Ovary (tissue), 9 donors: ENCODE results near the gene MUC6. TPM values are rescaled to one million over a fixed set of nuclear protein-coding genes. Genes with fewer than 3 reads are reported as not detected.

Source experiments
- DNase-seq, 5 donors: peaks; one replicate each; pipeline ENCODE4 v3.0.0-alpha.2; 2019 to 2020
- H3K27ac ChIP-seq, 2 donors: fragments of 200-600 bp; one replicate each; pipeline versions ENCODE4 v1.5.1 to v1.8.0; 2019 to 2022
- H3K27me3 ChIP-seq: fragments of 200-600 bp; one replicate; pipeline ENCODE4 v1.8.0; 2022
- H3K36me3 ChIP-seq: fragments of 200-600 bp; sonication (generic); one replicate; pipeline ENCODE4 v1.5.1; 2019
- H3K4me1 ChIP-seq: one replicate; pipeline ENCODE4 v1.8.1; 2013; ENCODE audit warnings: mild to moderate bottlenecking, moderate library complexity; ENCODE audit not compliant: insufficient read depth
- H3K4me3 ChIP-seq: fragments of 200-600 bp; sonication (generic); one replicate; pipeline ENCODE4 v1.5.1; 2017
- H3K9me3 ChIP-seq, 2 donors: fragments of 200-600 bp in 1 of 2; sonication (generic) in 1 of 2; one replicate each; pipeline versions ENCODE4 v1.5.1 to v1.8.1; 2013 to 2019; ENCODE audit warnings: mild to moderate bottlenecking in 1 of 2, moderate library complexity in 1 of 2
- CTCF ChIP-seq, 3 donors: fragments of 450-650 bp in 2 of 3; fragments of 200-600 bp in 1 of 3; IDR thresholded peaks; one replicate each; pipeline versions ENCODE4 v1.5.1 to v1.8.0; 2016 to 2022; ENCODE audit warnings: antibody characterized with exemption in 3 of 3, mild to moderate bottlenecking in 1 of 3
- EP300 ChIP-seq: sonication (generic); formaldehyde crosslinking; IDR thresholded peaks from one replicate; pipeline ENCODE4 v1.6.1; 2017; ENCODE audit warnings: antibody characterized with exemption
- POLR2A ChIP-seq: fragments of 450-650 bp; IDR thresholded peaks from one replicate; pipeline ENCODE4 v1.6.1; 2017; ENCODE audit warnings: antibody characterized with exemption, mild to moderate bottlenecking, moderate library complexity
- WGBS, 3 donors: extraction: QIAGEN DNeasy Blood & Tissue Kit in 1 of 3; methylation state at CpG; one replicate each; pipeline versions ENCODE4 v1.1.5 to v1.1.7; 2013 to 2017; 5-methylcytosine and 5-hydroxymethylcytosine counted together
- intact Hi-C, 4 donors: fragments of 100-400 bp; cut with DNase I; formaldehyde crosslinking; loops; one replicate each; pipeline versions ENCODE4 v1.11.0 to v1.15.1; 2022 to 2023
- polyA plus RNA-seq, 2 donors: library from polyadenylated mRNA; stranded (reverse); fragments of 200-250 nt in 1 of 2; fragments of 350-450 nt in 1 of 2; fragmentation: Illumina TruSeq in 1 of 2; extraction: RNeasy Lipid Tissue Mini Kit (QIAGEN cat#74804) in 1 of 2; gene quantifications; one replicate each; pipeline ENCODE4 v1.2.3, GENCODE V29; 2013 to 2014
- total RNA-seq, 7 donors: library from RNA; depleted of rRNA in 2 of 7; stranded (reverse); fragments of >200 nt in 2 of 7; fragmentation: NEBNext Ultra II Directional in 3 of 7; extraction: Animal tissue kit (Norgen Biotek cat#: 25700) in 3 of 7; gene quantifications; one replicate each; pipeline versions ENCODE4 v1.1.0 to v1.2.4, GENCODE V29; 2016 to 2023
- donor health status: DM: no; HTN: no; CAD: no; lungs with moderate emphysema.
- donor health status: DM: no; HTN: no; CAD: no.
- donor health status: Bipolar disorder and iron deficiency.
- donor health status: DM: yes; HTN: yes; CAD: no.
- donor health status: DM: no; HTN: no; CAD: no.
- donor health status: DM: yes; HTN: yes; CAD: no.

The MUC6 gene
- total and polyA plus RNA-seq, 9 donors: 0.02 to 7.2 (median 0.31) TPM; not detected in 1

- Histone ChIP-seq H3K27ac (no peak overlapping the region), H3K27me3 (no peaks in the 10 kb centered on the region), H3K4me3 (no peak overlapping the region), H3K36me3 (no peaks in the 10 kb centered on the region), H3K4me1 (no peaks in the 10 kb centered on the region), H3K9me3 (no peaks in the 10 kb centered on the region)
- 90 to 93% (median 90%) methylated on average over 27 to 28 of the region's 28 CpGs for WGBS, 3 donors
- no peak for TF ChIP-seq POLR2A
- TF ChIP-seq EP300: no peak
- no peak for TF ChIP-seq CTCF (IDR thresholded peaks at IDR 0.05)
- intact Hi-C loops: no loop called here
- peak in 2 of 5 donors; percentile 9 to 10 for DNase-seq
Measured at GRCh38 chr11:1075341-1075911, 38.9 kb upstream of the MUC6 start.

DNA sequence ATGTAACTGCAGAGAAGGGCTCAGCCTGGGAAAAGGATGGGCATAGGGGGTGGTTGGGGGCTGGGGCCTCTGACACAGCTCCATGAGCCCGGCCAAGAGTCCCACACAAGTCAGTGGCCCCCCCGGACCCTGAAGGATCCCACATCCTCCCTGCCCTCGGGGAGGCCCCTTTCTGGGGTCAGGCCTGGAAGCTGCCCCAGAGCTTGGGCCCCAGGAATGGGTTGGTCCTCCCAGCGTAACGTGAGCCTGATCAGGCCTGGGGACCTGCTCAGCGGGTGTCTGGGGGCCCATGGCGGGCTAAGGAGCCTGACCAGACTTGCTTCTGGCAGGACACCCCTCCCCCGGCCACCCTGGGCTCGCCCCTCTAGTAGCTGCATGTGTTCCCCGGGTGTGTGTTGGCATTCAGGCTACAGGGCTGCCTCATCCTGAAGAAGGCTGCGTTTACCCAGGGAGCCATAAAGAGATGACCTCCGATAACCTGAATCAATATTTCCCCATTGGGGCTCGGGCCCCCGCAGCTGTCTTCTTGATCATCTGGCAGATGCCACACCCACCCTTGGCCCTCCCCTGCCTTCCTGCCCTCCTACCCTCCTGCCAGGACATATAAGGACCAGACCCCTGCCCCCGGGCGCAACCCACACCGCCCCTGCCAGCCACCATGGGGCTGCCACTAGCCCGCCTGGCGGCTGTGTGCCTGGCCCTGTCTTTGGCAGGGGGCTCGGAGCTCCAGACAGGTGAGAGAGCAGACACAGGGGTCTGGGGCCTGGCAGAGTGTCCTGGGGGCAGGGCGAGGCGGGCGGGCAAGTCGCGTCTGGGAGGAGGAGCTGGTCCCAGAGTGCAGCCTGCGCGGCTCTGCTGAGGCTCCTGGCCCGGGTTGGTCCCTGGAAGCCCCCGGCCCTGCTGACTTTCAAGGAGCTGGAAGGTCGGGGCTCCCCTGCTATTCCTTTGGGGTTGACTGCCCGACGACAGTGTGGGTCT is 38.0 kb upstream of the MUC6 start, which contains the start of gene MUC2:
Gene MUC2, plus strand, starts transcription at position 631 of the 978 bp plus-strand sequence.
- DNase-seq: peak in 2 of 5 donors; percentile 14 to 15
- Histone ChIP-seq H3K36me3 (no peaks in the 10 kb centered on the region), H3K9me3 (no peaks in the 10 kb centered on the region), H3K27ac (no peak within 1 kb of the TSS), H3K4me1 (no peaks in the 10 kb centered on the region), H3K27me3 (no peaks in the 10 kb centered on the region), H3K4me3 (no peak within 1 kb of the TSS)
- intact Hi-C loops: no loop called here
- WGBS, 3 donors: 86 to 90% (median 88%) methylated on average over 29 to 32 of the region's 32 CpGs
- TF ChIP-seq CTCF (IDR thresholded peaks at IDR 0.05): no peak
- no peak for TF ChIP-seq POLR2A
- TF ChIP-seq EP300: no peak

GRCh38 chr11:1073851-1074243 is 37.3 kb upstream of the MUC6 start:
- intact Hi-C loops: no loop called here
- H3K4me3 ChIP-seq: no peak overlapping the region
- WGBS, 3 donors: 85 to 93% (median 87%) methylated on average over 11 of the region's 11 CpGs
- DNase-seq: peak in 2 of 5 donors; percentile 2 to 4
- H3K4me1 ChIP-seq: no peaks in the 10 kb centered on the region
- H3K36me3 ChIP-seq: no peaks in the 10 kb centered on the region
- TF ChIP-seq POLR2A (no peak), EP300 (no peak), CTCF (IDR thresholded peaks at IDR 0.05) (no peak)
- no peaks in the 10 kb centered on the region for H3K9me3 ChIP-seq
- H3K27ac ChIP-seq: no peak overlapping the region
- no peaks in the 10 kb centered on the region for H3K27me3 ChIP-seq

GRCh38 chr11:1073261-1073724 is 36.8 kb upstream of the MUC6 start:
- no peaks in the 10 kb centered on the region for H3K9me3 ChIP-seq
- intact Hi-C loops: no loop called here
- no peaks in the 10 kb centered on the region for H3K36me3 ChIP-seq
- DNase-seq: peak in 4 of 5 donors; percentile 6 to 46 (median 16)
- H3K27me3 ChIP-seq: no peaks in the 10 kb centered on the region
- 50 to 57% (median 56%) methylated on average over 13 of the region's 13 CpGs for WGBS, 3 donors
- TF ChIP-seq EP300 (no peak), CTCF (IDR thresholded peaks at IDR 0.05) (no peak), POLR2A (no peak)
- no peaks in the 10 kb centered on the region for H3K4me1 ChIP-seq
- no peak overlapping the region for H3K4me3 ChIP-seq
- no peak overlapping the region for H3K27ac ChIP-seq
